GM12872 (cell line): Measurements from ENCODE around the gene TTLL5.
A peak's percentile ranks its signal among the peaks of the same experiment; 100 is the strongest.

Experiments used
- CTCF ChIP-seq: IDR thresholded peaks from 3 replicates; pipeline ENCODE4 v1.5.1; 2011; ENCODE audit warnings: low read depth, mild to moderate bottlenecking, low read length, moderate library complexity; ENCODE audit not compliant: insufficient read depth

The TTLL5 gene

GRCh38 chr14:75881994-75882393 lies 220.9 kb downstream of the TTLL5 start:
- no peak for TF ChIP-seq CTCF

DNA sequence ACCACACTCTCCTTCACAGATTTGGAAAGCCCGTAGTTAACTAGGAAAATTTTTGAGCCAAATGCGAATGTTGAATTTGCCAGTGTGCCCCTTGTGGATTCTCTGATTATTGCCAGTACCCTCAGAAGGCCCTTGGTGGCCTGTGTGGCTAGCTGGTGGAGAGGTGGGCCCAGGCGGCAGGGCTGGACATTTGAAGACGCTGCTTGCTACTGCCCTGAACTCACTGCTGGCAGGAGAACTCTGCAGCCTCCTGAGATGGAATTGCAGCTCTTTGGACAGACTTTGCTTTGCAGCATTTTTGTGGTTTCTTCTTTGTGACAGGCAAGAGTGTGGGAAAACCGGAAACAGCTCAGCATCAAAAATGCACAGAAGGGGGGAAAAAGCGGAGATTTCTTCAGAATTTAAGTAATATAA lies 223.2 kb downstream of the TTLL5 start:
- peak; percentile 54; the same call in 2 of the 3 replicates for TF ChIP-seq CTCF

- TF ChIP-seq CTCF, result no peak
Measured at GRCh38 chr14:75885829-75886228, 224.8 kb downstream of the TTLL5 start.

- TF ChIP-seq CTCF, result no peak
Measured at GRCh38 chr14:75886636-75887348, 225.7 kb downstream of the TTLL5 start.

- TF ChIP-seq CTCF, result no peak
Measured at GRCh38 chr14:75888945-75889344, 227.9 kb downstream of the TTLL5 start.

- no peak for TF ChIP-seq CTCF
Measured at GRCh38 chr14:75896341-75896740, 235.3 kb downstream of the TTLL5 start.

GRCh38 chr14:75904311-75904710 lies 243.3 kb downstream of the TTLL5 start:
- no peak for TF ChIP-seq CTCF
